Measurements from ENCODE around the gene TMIGD1.
A peak's percentile ranks its signal among the peaks of the same experiment; 100 is the strongest.

Gene TMIGD1

GRCh38 chr17:30333503-30334360, at the start of gene TMIGD1:
Gene TMIGD1 (minus strand): TSS chr17:30334057. CDS start chr17:30332133, 1,924 bp downstream.
- DNase-seq, result no peak

- DNase-seq, result no peak
These were observed 48.5 kb upstream of the TMIGD1 start for GRCh38 chr17:30382345-30382744.

- no peak for DNase-seq
These were observed 47.4 kb upstream of the TMIGD1 start for GRCh38 chr17:30381340-30381659.

- DNase-seq, result no peak
These were observed 46.9 kb upstream of the TMIGD1 start for GRCh38 chr17:30380643-30381339.

GRCh38 chr17:30379903-30380381, 46.1 kb upstream of the TMIGD1 start:
- peak; percentile 38 for DNase-seq

- DNase-seq, result no peak
These were observed 45.5 kb upstream of the TMIGD1 start for GRCh38 chr17:30379303-30379902.

GRCh38 chr17:30378825-30379302, 45.0 kb upstream of the TMIGD1 start, which contains the start of gene CPD:
Gene CPD (plus strand): TSS chr17:30378927. CDS start chr17:30378981, 54 bp downstream.
- DNase-seq, result peak; percentile 94

- DNase-seq, result peak; percentile 56
These were observed 44.5 kb upstream of the TMIGD1 start for GRCh38 chr17:30378241-30378824.

GRCh38 chr17:30377574-30378240, 43.9 kb upstream of the TMIGD1 start:
- DNase-seq, result no peak

GRCh38 chr17:30376621-30377452, 43.0 kb upstream of the TMIGD1 start:
- no peak for DNase-seq

- DNase-seq, result peak; percentile 38
These were observed 41.8 kb upstream of the TMIGD1 start for GRCh38 chr17:30375661-30376060.

- no peak for DNase-seq
These were observed 38.9 kb upstream of the TMIGD1 start for GRCh38 chr17:30372755-30373154.

- DNase-seq, result no peak
These were observed 36.1 kb upstream of the TMIGD1 start for GRCh38 chr17:30369995-30370394.

GRCh38 chr17:30368912-30369720, 35.3 kb upstream of the TMIGD1 start:
- no peak for DNase-seq

- DNase-seq, result no peak
These were observed 32.7 kb upstream of the TMIGD1 start for GRCh38 chr17:30366536-30366935.

GRCh38 chr17:30363715-30364202, 29.9 kb upstream of the TMIGD1 start:
- DNase-seq, result no peak

GRCh38 chr17:30361766-30362279, 28.0 kb upstream of the TMIGD1 start:
- DNase-seq, result no peak

GRCh38 chr17:30360086-30360808, 26.4 kb upstream of the TMIGD1 start:
- DNase-seq, result no peak

GRCh38 chr17:30358055-30358760, 24.4 kb upstream of the TMIGD1 start:
- no peak for DNase-seq

Data from hematopoietic multipotent progenitor cell treated with erythropoietin and hydrocortisone succinate and interleukin-3 and kit ligand, for 8 days (in vitro differentiated cells).